ENCODE data around the gene ITCH. TPM values are rescaled to one million over a fixed set of nuclear protein-coding genes. Genes with fewer than 3 reads are reported as not detected.
"Not testable (repeated sequence)": the region's sequence is repeated elsewhere in the genome, so short reads cannot be mapped to it uniquely, and the experiment has no call there.

ITCH gene
- total and polyA plus RNA-seq, 9 donors, result 14.0 to 65.8 (median 50.8) TPM

GRCh38 chr20:34421766-34422466, 58.8 kb downstream of the ITCH start:
- DNase-seq, result no peak
- TF ChIP-seq CTCF (IDR thresholded peaks at IDR 0.05), result no peak
- WGBS, 3 donors, result 97 to 100% (median 98%) methylated on average over 2 of the region's 2 CpGs
- Histone ChIP-seq H3K4me1 (ENCODE audit: insufficient read depth) (no peaks in the 10 kb centered on the region), H3K36me3 (no peaks in the 10 kb centered on the region), H3K27ac (no peak overlapping the region), H3K27me3 (no peaks in the 10 kb centered on the region), H3K4me3 (no peak overlapping the region), H3K9me3 (no peaks in the 10 kb centered on the region)
- intact Hi-C loops (cut with DNase I), result no loop called here

- H3K4me3 ChIP-seq; H3K27ac ChIP-seq; H3K27me3 ChIP-seq; H3K4me1 ChIP-seq (ENCODE audit: insufficient read depth); intact Hi-C loops (cut with DNase I); H3K9me3 ChIP-seq; H3K36me3 ChIP-seq; DNase-seq: not testable (repeated sequence)
- 22 to 24% (median 24%) methylated on average over 11 of the region's 11 CpGs for WGBS, 3 donors
Measured at GRCh38 chr20:34425032-34425690, 62.1 kb downstream of the ITCH start.

- WGBS, 3 donors, result 24 to 44% (median 42%) methylated on average over 2 of the region's 2 CpGs
- DNase-seq, result no peak
- H3K4me1 ChIP-seq (ENCODE audit: insufficient read depth), result no peaks in the 10 kb centered on the region
- no peak overlapping the region for H3K27ac ChIP-seq
- intact Hi-C loops (cut with DNase I), result no loop called here
- H3K9me3 ChIP-seq, result no peaks in the 10 kb centered on the region
- no peak overlapping the region for H3K4me3 ChIP-seq
- H3K36me3 ChIP-seq, result no peaks in the 10 kb centered on the region
- H3K27me3 ChIP-seq, result no peaks in the 10 kb centered on the region
- no peak for TF ChIP-seq CTCF (IDR thresholded peaks at IDR 0.05)
- TF ChIP-seq POLR2A (IDR thresholded peaks at IDR 0.05), result no peak
- TF ChIP-seq EP300 (IDR thresholded peaks at IDR 0.05), result no peak
Measured at GRCh38 chr20:34426026-34426425, 63.0 kb downstream of the ITCH start.

GRCh38 chr20:34427331-34427730, 64.3 kb downstream of the ITCH start:
- intact Hi-C loops (cut with DNase I), result no loop called here
- no peaks in the 10 kb centered on the region for H3K9me3 ChIP-seq
- no peaks in the 10 kb centered on the region for H3K4me1 ChIP-seq (ENCODE audit: insufficient read depth)
- H3K36me3 ChIP-seq, result no peaks in the 10 kb centered on the region
- H3K27ac ChIP-seq, result no peak overlapping the region
- no peaks in the 10 kb centered on the region for H3K27me3 ChIP-seq
- WGBS, 3 donors, result 21 to 36% (median 25%) methylated on average over 3 of the region's 3 CpGs
- no peak for TF ChIP-seq CTCF (IDR thresholded peaks at IDR 0.05)
- no peak for TF ChIP-seq POLR2A (IDR thresholded peaks at IDR 0.05)
- no peak for TF ChIP-seq EP300 (IDR thresholded peaks at IDR 0.05)
- DNase-seq, result no peak
- no peak overlapping the region for H3K4me3 ChIP-seq

GRCh38 chr20:34427784-34428183, 64.7 kb downstream of the ITCH start:
- H3K4me3 ChIP-seq, result no peak overlapping the region
- intact Hi-C loops (cut with DNase I), result no loop called here
- H3K27me3 ChIP-seq, result no peaks in the 10 kb centered on the region
- DNase-seq, result no peak
- H3K27ac ChIP-seq, result no peak overlapping the region
- no peak for TF ChIP-seq EP300 (IDR thresholded peaks at IDR 0.05)
- no peak for TF ChIP-seq CTCF (IDR thresholded peaks at IDR 0.05)
- no peak for TF ChIP-seq POLR2A (IDR thresholded peaks at IDR 0.05)
- no peaks in the 10 kb centered on the region for H3K4me1 ChIP-seq (ENCODE audit: insufficient read depth)
- H3K9me3 ChIP-seq, result no peaks in the 10 kb centered on the region
- no peaks in the 10 kb centered on the region for H3K36me3 ChIP-seq

Measured in ovary (tissue), 9 donors.